ENCODE data around the gene MNT.

MNT gene

DNA sequence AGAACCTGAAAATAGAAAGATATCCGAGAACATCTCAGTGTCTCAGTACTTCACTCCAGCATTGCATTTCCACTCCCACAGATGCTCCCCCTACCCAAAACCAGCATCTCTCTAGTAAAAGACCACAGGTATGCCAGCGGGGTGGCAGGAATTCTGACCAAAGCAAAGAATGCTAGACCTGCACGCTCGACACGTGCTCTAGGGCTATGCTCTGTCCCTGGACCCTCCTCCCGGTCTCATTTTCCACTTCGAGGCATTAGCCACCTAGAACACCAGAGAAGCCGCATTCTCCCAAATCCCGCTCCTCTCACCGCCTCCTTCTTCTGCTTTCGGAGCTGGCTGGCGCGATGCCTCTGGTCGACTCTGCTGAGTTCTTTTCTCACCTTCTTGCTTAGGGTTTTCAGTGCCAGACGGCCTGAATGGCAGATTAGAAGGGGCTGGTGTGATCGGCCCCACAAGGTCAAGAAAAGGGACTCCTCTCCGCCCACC lies 65.1 kb downstream of the MNT start:
- no peak for DNase-seq (ENCODE audit: low read depth in 2 of 2, low spot score in 1 of 2)

All from stimulated activated CD8-positive, alpha-beta memory T cell treated with anti-CD3 and anti-CD28 coated beads, Interleukin-4, amount 100 ng/mL, for 1 hour (primary cell).